H9 (cell line): Measurements from ENCODE around the gene TUBB2B. TPM values are rescaled to one million over a fixed set of nuclear protein-coding genes. Genes with fewer than 3 reads are reported as not detected.

Source experiments
- DNase-seq: peaks from one replicate; pipeline ENCODE4 v3.0.0-alpha.2; 2017
- H2AFZ ChIP-seq: one replicate; pipeline ENCODE4 v1.6.1; 2013; ENCODE audit warnings: mild to moderate bottlenecking, low read length, control low read depth, moderate library complexity
- H2AK5ac ChIP-seq: 2 replicates; pipeline ENCODE4 v1.6.1; 2013; ENCODE audit warnings: low read length, control low read depth, mixed read lengths; ENCODE audit not compliant: insufficient read length
- H2BK120ac ChIP-seq: one replicate; pipeline ENCODE4 v1.6.1; 2013; ENCODE audit warnings: low read depth, mild to moderate bottlenecking, low read length, control low read depth, inconsistent platforms; ENCODE audit not compliant: poor library complexity, severe bottlenecking
- H2BK12ac ChIP-seq: 2 replicates; pipeline ENCODE4 v1.6.1; 2013; ENCODE audit warnings: low read length, control low read depth, mixed read lengths, low read depth; ENCODE audit not compliant: insufficient read length
- H2BK15ac ChIP-seq: 2 replicates; pipeline ENCODE4 v1.6.1; 2013; ENCODE audit warnings: low read depth, low read length, control low read depth
- H2BK20ac ChIP-seq: one replicate; pipeline ENCODE4 v1.6.1; 2013; ENCODE audit warnings: low read depth, mild to moderate bottlenecking, low read length, control low read depth, inconsistent platforms; ENCODE audit not compliant: poor library complexity, severe bottlenecking
- H2BK5ac ChIP-seq: 2 replicates; pipeline ENCODE4 v1.6.1; 2013; ENCODE audit warnings: low read length, control low read depth, mixed read lengths; ENCODE audit not compliant: insufficient read length
- H3K14ac ChIP-seq: 2 replicates; pipeline ENCODE4 v1.6.1; 2013; ENCODE audit warnings: low read length, control low read depth; ENCODE audit not compliant: insufficient read depth
- H3K18ac ChIP-seq: 2 replicates; pipeline ENCODE4 v1.6.1; 2013; ENCODE audit warnings: low read depth, mild to moderate bottlenecking, mixed read lengths, low read length, control low read depth; ENCODE audit not compliant: insufficient read length
- H3K23ac ChIP-seq: 2 replicates; pipeline ENCODE4 v1.6.1; 2013; ENCODE audit warnings: low read length, control low read depth, mixed read lengths, low read depth; ENCODE audit not compliant: insufficient read length
- H3K23me2 ChIP-seq: 2 replicates; pipeline ENCODE4 v1.6.1; 2013; ENCODE audit warnings: low read depth, mild to moderate bottlenecking, mixed read lengths, low read length, control low read depth; ENCODE audit not compliant: insufficient read length, poor library complexity, severe bottlenecking
- H3K27ac ChIP-seq: 2 replicates; pipeline ENCODE4 v1.5.1; 2013; ENCODE audit warnings: low read length, control low read depth, mixed read lengths, low read depth; ENCODE audit not compliant: insufficient read length
- H3K27me3 ChIP-seq: 2 replicates; pipeline ENCODE4 v1.6.1; 2013; ENCODE audit warnings: low read length, control low read depth, inconsistent platforms; ENCODE audit not compliant: insufficient read depth
- H3K4ac ChIP-seq: 2 replicates; pipeline ENCODE4 v1.6.1; 2013; ENCODE audit warnings: low read depth, mild to moderate bottlenecking, control low read depth, inconsistent platforms, low read length, moderate library complexity
- H3K4me1 ChIP-seq: 2 replicates; pipeline ENCODE4 v1.6.1; 2013; ENCODE audit warnings: low read length, control low read depth, inconsistent platforms; ENCODE audit not compliant: insufficient read depth
- H3K4me2 ChIP-seq: 2 replicates; pipeline ENCODE4 v1.6.1; 2013; ENCODE audit warnings: low read length, control low read depth, mixed read lengths; ENCODE audit not compliant: insufficient read length, insufficient read depth
- H3K56ac ChIP-seq: 2 replicates; pipeline ENCODE4 v1.6.1; 2013; ENCODE audit warnings: low read depth, mild to moderate bottlenecking, mixed read lengths, low read length, control low read depth; ENCODE audit not compliant: insufficient read length
- H3K79me1 ChIP-seq: 2 replicates; pipeline ENCODE4 v1.6.1; 2013; ENCODE audit warnings: low read depth, mild to moderate bottlenecking, moderate library complexity, low read length, control low read depth, inconsistent platforms; ENCODE audit not compliant: insufficient read depth, poor library complexity, severe bottlenecking
- H3K79me2 ChIP-seq: 2 replicates; pipeline ENCODE4 v1.6.1; 2013; ENCODE audit warnings: low read length, control low read depth, inconsistent platforms; ENCODE audit not compliant: insufficient read depth
- H3K9ac ChIP-seq: 2 replicates; pipeline ENCODE4 v1.6.1; 2013; ENCODE audit warnings: low read length, control low read depth, mixed read lengths; ENCODE audit not compliant: insufficient read length; ENCODE audit errors: extremely low read depth
- H3K9me3 ChIP-seq: one replicate; pipeline ENCODE4 v1.6.1; 2013; ENCODE audit warnings: low read depth, low read length, inconsistent platforms; ENCODE audit not compliant: control insufficient read depth
- H3T11ph ChIP-seq: one replicate; pipeline ENCODE4 v1.6.1; 2013; ENCODE audit warnings: mild to moderate bottlenecking, low read length, control low read depth, inconsistent platforms
- H4K20me1 ChIP-seq: one replicate; pipeline ENCODE4 v1.6.1; 2013; ENCODE audit not compliant: control insufficient read depth, insufficient read length, insufficient read depth
- H4K5ac ChIP-seq: 2 replicates; pipeline ENCODE4 v1.6.1; 2013; ENCODE audit warnings: low read depth, mild to moderate bottlenecking, mixed read lengths, low read length, control low read depth; ENCODE audit not compliant: insufficient read length
- H4K8ac ChIP-seq: replicated peaks from 2 replicates; pipeline ENCODE4 v1.6.1; 2013; ENCODE audit warnings: low read length, control low read depth, mixed read lengths, low read depth; ENCODE audit not compliant: insufficient read length
- H4K91ac ChIP-seq: 2 replicates; pipeline ENCODE4 v1.6.1; 2013; ENCODE audit warnings: low read depth, mild to moderate bottlenecking, moderate library complexity, mixed read lengths, low read length, control low read depth; ENCODE audit not compliant: insufficient read length
- H3K27ac Mint-ChIP-seq, 3 experiments: 2 replicates in 2 of 3; 3 replicates in 1 of 3; pipeline ENCODE4 v1.8.0; 2020 to 2021; ENCODE audit warnings: mixed read lengths in 3 of 3, mild to moderate bottlenecking in 1 of 3, moderate library complexity in 1 of 3
- H3K27me3 Mint-ChIP-seq: 2 replicates; pipeline ENCODE4 v1.8.0; 2021; ENCODE audit warnings: low read depth, mild to moderate bottlenecking, moderate library complexity, mixed read lengths
- H3K36me3 Mint-ChIP-seq, 3 experiments: 2 replicates in 2 of 3; 3 replicates in 1 of 3; pipeline ENCODE4 v1.8.0; 2020 to 2021; ENCODE audit warnings: low read depth in 3 of 3, mixed read lengths in 3 of 3; ENCODE audit not compliant: insufficient read depth in 1 of 3
- H3K4me1 Mint-ChIP-seq, 2 experiments: 2 replicates each; pipeline ENCODE4 v1.8.0; 2020; ENCODE audit warnings: mixed read lengths in 2 of 2
- H3K4me3 Mint-ChIP-seq, 2 experiments: 2 replicates in 1 of 2; 3 replicates in 1 of 2; pipeline ENCODE4 v1.8.0; 2020 to 2021; ENCODE audit warnings: mild to moderate bottlenecking in 2 of 2, mixed read lengths in 2 of 2, moderate library complexity in 1 of 2
- H3K9me3 Mint-ChIP-seq, 2 experiments: 2 replicates in 1 of 2; 3 replicates in 1 of 2; pipeline ENCODE4 v1.8.0; 2020; ENCODE audit warnings: mild to moderate bottlenecking in 2 of 2, mixed read lengths in 2 of 2, moderate library complexity in 1 of 2
- CTCF ChIP-seq: fragments of 200-600 bp; sonication (generic); conservative IDR thresholded peaks from 3 replicates; pipeline ENCODE4 v1.8.0; 2021; ENCODE audit warnings: antibody characterized with exemption, mild to moderate bottlenecking
- WGBS: extraction: QIAGEN DNeasy Blood & Tissue Kit; methylation state at CpG from one replicate; pipeline ENCODE4 v1.1.7; 2013; ENCODE audit warnings: missing lambda C conversion rate, low lambda C conversion rate, mixed read lengths; ENCODE audit not compliant: insufficient read length; ENCODE audit errors: extremely low coverage; 5-methylcytosine and 5-hydroxymethylcytosine counted together
- total RNA-seq: library from RNA; stranded (reverse); gene quantifications from 2 replicates; pipeline ENCODE4 v1.2.1, GENCODE V29; 2021

TUBB2B gene
- total RNA-seq, 1 experiment from 2014 or later, result 320 TPM

- Histone ChIP-seq H2BK120ac (no peak overlapping the region), H3K9ac (no peak overlapping the region), H3K56ac (no peak overlapping the region), H4K5ac (no peak overlapping the region), H4K20me1 (no peaks in the 10 kb centered on the region), H2BK12ac (no peak overlapping the region), H3K23ac (no peak overlapping the region), H3K23me2 (peaks cover 13% of the 10 kb centered on the region), H3T11ph (no peak overlapping the region), H2AFZ (no peak overlapping the region), H3K9me3 (no peaks in the 10 kb centered on the region), H3K4ac (no peak overlapping the region), H2BK15ac (no peak overlapping the region), H2BK20ac (no peak overlapping the region), H3K4me1 (peaks cover 13% of the 10 kb centered on the region; the same call in 1 of the 2 replicates), H3K18ac (no peak overlapping the region), H3K14ac (no peak overlapping the region), H3K27ac (no peak overlapping the region), H2AK5ac (no peak overlapping the region), H4K91ac (no peak overlapping the region), H2BK5ac (no peak overlapping the region), H3K27me3 (no peaks in the 10 kb centered on the region), H3K79me1 (no peaks in the 10 kb centered on the region), H4K8ac (no peak overlapping the region), H3K79me2 (no peaks in the 10 kb centered on the region), H3K4me2 (no peak overlapping the region)
- Mint-ChIP-seq H3K4me1 (peaks cover 27 to 30% of the 10 kb centered on the region in 2 experiments), H3K27me3 (peaks cover 18% of the 10 kb centered on the region), H3K9me3 (no peaks in the 10 kb centered on the region), H3K36me3 (no peaks in the 10 kb centered on the region), H3K4me3 (no peak overlapping the region), H3K27ac (no peak overlapping the region)
- no peak for DNase-seq
- WGBS, result no CpG with 5 or more reads among the region's 3 CpGs
- no peak for TF ChIP-seq CTCF
Measured at GRCh38 chr6:3236005-3236404, 8.6 kb upstream of the TUBB2B start.
